CD14-positive monocyte (primary cell): Measurements from ENCODE around the gene ADGRF1. TPM values are rescaled to one million over a fixed set of nuclear protein-coding genes. Genes with fewer than 3 reads are reported as not detected.
"Not testable (repeated sequence)": the region's sequence is repeated elsewhere in the genome, so short reads cannot be mapped to it uniquely, and the experiment has no call there.

Experiments used
- DNase-seq, 3 donors: peaks; one replicate each; pipeline ENCODE4 v3.0.0-alpha.2; 2011 to 2022
- H2AFZ ChIP-seq: 2 replicates; pipeline ENCODE4 v1.6.0; 2012; ENCODE audit warnings: mild to moderate bottlenecking, low read depth, low read length, inconsistent platforms; ENCODE audit not compliant: insufficient read depth, poor library complexity, severe bottlenecking
- H3K27ac ChIP-seq, 2 donors: 1 replicate in 1 of 2; 2 replicates in 1 of 2; pipeline ENCODE4 v1.5.1; 2012 to 2013; ENCODE audit warnings: low read length in 2 of 2, control low read depth in 1 of 2, inconsistent platforms in 1 of 2, low read depth in 1 of 2, mild to moderate bottlenecking in 1 of 2
- H3K27me3 ChIP-seq, 2 donors: one replicate each; pipeline versions ENCODE4 v1.6.0 to v1.6.1; 2011 to 2013; ENCODE audit warnings: low read length in 2 of 2; ENCODE audit not compliant: control insufficient read depth in 2 of 2, insufficient read depth in 2 of 2
- H3K36me3 ChIP-seq, 2 donors: replicated peaks in 1 of 2; 1 replicate in 1 of 2; 2 replicates in 1 of 2; pipeline versions ENCODE4 v1.5.1 to v1.6.1; 2012 to 2013; ENCODE audit warnings: low read length in 2 of 2, control low read depth in 1 of 2, inconsistent platforms in 1 of 2, mild to moderate bottlenecking in 1 of 2; ENCODE audit not compliant: insufficient read depth in 2 of 2, control insufficient read depth in 1 of 2
- H3K4me1 ChIP-seq, 2 donors: 1 replicate in 1 of 2; 2 replicates in 1 of 2; pipeline versions ENCODE4 v1.5.1 to v1.6.1; 2012 to 2013; ENCODE audit warnings: low read length in 2 of 2, control low read depth in 1 of 2, inconsistent platforms in 1 of 2, mild to moderate bottlenecking in 1 of 2, moderate library complexity in 1 of 2; ENCODE audit not compliant: insufficient read depth in 2 of 2, control insufficient read depth in 1 of 2
- H3K4me2 ChIP-seq: replicated peaks from 2 replicates; pipeline ENCODE3; 2012; ENCODE audit warnings: low read length, moderate library complexity, mild to moderate bottlenecking; ENCODE audit not compliant: poor library complexity, severe bottlenecking; ENCODE audit errors: extremely low read depth
- H3K4me3 ChIP-seq, 3 experiments: fragments of 200-600 bp in 1 of 3; sonication (generic) in 1 of 3; replicated peaks in 1 of 3; 1 replicate in 2 of 3; 2 replicates in 1 of 3; pipeline ENCODE4 v1.5.1; 2011 to 2013; ENCODE audit warnings: low read length in 3 of 3, mild to moderate bottlenecking in 3 of 3, control low read depth in 2 of 3, low read depth in 2 of 3, inconsistent platforms in 1 of 3, moderate library complexity in 1 of 3
- H3K79me2 ChIP-seq: 2 replicates; pipeline ENCODE4 v1.6.0; 2012; ENCODE audit warnings: mild to moderate bottlenecking, control low read depth, inconsistent platforms, low read length, moderate library complexity; ENCODE audit not compliant: insufficient read depth
- H3K9ac ChIP-seq: 2 replicates; pipeline ENCODE4 v1.6.0; 2017; ENCODE audit warnings: low read length, mild to moderate bottlenecking; ENCODE audit not compliant: insufficient read depth, poor library complexity, severe bottlenecking
- H3K9me3 ChIP-seq, 2 donors: replicated peaks in 1 of 2; 1 replicate in 1 of 2; 2 replicates in 1 of 2; pipeline versions ENCODE4 v1.5.1 to v1.6.1; 2012 to 2013; ENCODE audit warnings: low read length in 2 of 2, control low read depth in 1 of 2; ENCODE audit not compliant: control insufficient read depth in 1 of 2, insufficient read depth in 1 of 2
- H4K20me1 ChIP-seq: 2 replicates; pipeline ENCODE4 v1.6.0; 2012; ENCODE audit warnings: mild to moderate bottlenecking, low read length, control low read depth, moderate library complexity; ENCODE audit not compliant: insufficient read depth
- H3K27ac Mint-ChIP-seq, 7 donors: one replicate each; pipeline ENCODE4 v1.8.0; 2020; ENCODE audit warnings: mild to moderate bottlenecking in 7 of 7, mixed read lengths in 7 of 7, moderate library complexity in 6 of 7, inconsistent platforms in 2 of 7
- H3K27me3 Mint-ChIP-seq, 3 donors: one replicate each; pipeline ENCODE4 v1.8.0; 2021 to 2022; ENCODE audit warnings: low read depth in 3 of 3, mild to moderate bottlenecking in 3 of 3, mixed read lengths in 3 of 3, moderate library complexity in 3 of 3, inconsistent platforms in 1 of 3
- H3K36me3 Mint-ChIP-seq, 2 donors: one replicate each; pipeline ENCODE4 v1.8.0; 2020; ENCODE audit warnings: mixed read lengths in 2 of 2, inconsistent platforms in 1 of 2, mild to moderate bottlenecking in 1 of 2
- H3K4me1 Mint-ChIP-seq: one replicate; pipeline ENCODE4 v1.8.0; 2020; ENCODE audit warnings: mild to moderate bottlenecking, mixed read lengths
- H3K4me3 Mint-ChIP-seq, 2 donors: one replicate each; pipeline ENCODE4 v1.8.0; 2020; ENCODE audit warnings: mild to moderate bottlenecking in 2 of 2, mixed read lengths in 2 of 2, moderate library complexity in 1 of 2
- H3K9me3 Mint-ChIP-seq, 7 donors: one replicate each; pipeline ENCODE4 v1.8.0; 2020 to 2022; ENCODE audit warnings: mixed read lengths in 7 of 7, mild to moderate bottlenecking in 6 of 7, moderate library complexity in 6 of 7, inconsistent platforms in 2 of 7
- WGBS: methylation state at CpG from one replicate; pipeline ENCODE4 v1.1.5; 2013; ENCODE audit warnings: missing lambda C conversion rate; ENCODE audit not compliant: insufficient coverage; 5-methylcytosine and 5-hydroxymethylcytosine counted together
- intact Hi-C, 2 donors: fragments of 100-400 bp; cut with micrococcal nuclease; formaldehyde crosslinking; loops; one replicate each; pipeline versions ENCODE4 v1.15.0 to v1.15.1; 2023
- polyA plus RNA-seq, 3 donors: library from polyadenylated mRNA; depleted of rRNA in 1 of 3; unstranded in 2 of 3; stranded (reverse) in 1 of 3; fragments of 300-500 nt in 2 of 3; fragments of >200 nt in 1 of 3; fragmentation: Illumina TruSeq in 2 of 3; gene quantifications; 1 replicate in 2 of 3; 2 replicates in 1 of 3; pipeline ENCODE4 v1.2.3, GENCODE V29; 2012 to 2021
- TF ChIP-seq, protein P1 (sequence below): fragments of 200-600 bp; IDR thresholded peaks from one replicate; pipeline ENCODE4 v1.8.0; 2022; ENCODE audit warnings: antibody characterized with exemption, mild to moderate bottlenecking

ADGRF1 gene
- polyA plus RNA-seq, 3 donors: 0.03 TPM; not detected in 2

- H3K27me3 Mint-ChIP-seq: peaks cover 2 to 5% (median 2%) of the 10 kb centered on the region in 3 donors
- no peaks in the 10 kb centered on the region for H3K9me3 ChIP-seq
- TF ChIP-seq, protein P1, sequence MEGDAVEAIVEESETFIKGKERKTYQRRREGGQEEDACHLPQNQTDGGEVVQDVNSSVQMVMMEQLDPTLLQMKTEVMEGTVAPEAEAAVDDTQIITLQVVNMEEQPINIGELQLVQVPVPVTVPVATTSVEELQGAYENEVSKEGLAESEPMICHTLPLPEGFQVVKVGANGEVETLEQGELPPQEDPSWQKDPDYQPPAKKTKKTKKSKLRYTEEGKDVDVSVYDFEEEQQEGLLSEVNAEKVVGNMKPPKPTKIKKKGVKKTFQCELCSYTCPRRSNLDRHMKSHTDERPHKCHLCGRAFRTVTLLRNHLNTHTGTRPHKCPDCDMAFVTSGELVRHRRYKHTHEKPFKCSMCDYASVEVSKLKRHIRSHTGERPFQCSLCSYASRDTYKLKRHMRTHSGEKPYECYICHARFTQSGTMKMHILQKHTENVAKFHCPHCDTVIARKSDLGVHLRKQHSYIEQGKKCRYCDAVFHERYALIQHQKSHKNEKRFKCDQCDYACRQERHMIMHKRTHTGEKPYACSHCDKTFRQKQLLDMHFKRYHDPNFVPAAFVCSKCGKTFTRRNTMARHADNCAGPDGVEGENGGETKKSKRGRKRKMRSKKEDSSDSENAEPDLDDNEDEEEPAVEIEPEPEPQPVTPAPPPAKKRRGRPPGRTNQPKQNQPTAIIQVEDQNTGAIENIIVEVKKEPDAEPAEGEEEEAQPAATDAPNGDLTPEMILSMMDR: no peak
- H3K4me2 ChIP-seq: no peak overlapping the region
- WGBS: 100% methylated on average over 1 of the region's 3 CpGs
- intact Hi-C loops: loop anchor here in 1 of 2 donors (10.0 kb wide), 1 partner anchor 579 kb away; no protein-coding TSS in a partner anchor
- no peak overlapping the region for H3K4me3 ChIP-seq
- H3K4me3 Mint-ChIP-seq: no peak overlapping the region
- no peaks in the 10 kb centered on the region for H3K4me1 ChIP-seq
- no peaks in the 10 kb centered on the region for H3K27me3 ChIP-seq
- H3K9me3 Mint-ChIP-seq: peaks cover 0 to under 1% (median 0%) of the 10 kb centered on the region in 7 donors
- H3K9ac ChIP-seq: no peak overlapping the region
- DNase-seq: no peak
- H3K4me1 Mint-ChIP-seq: no peaks in the 10 kb centered on the region
- H2AFZ ChIP-seq: no peak overlapping the region
- H3K36me3 ChIP-seq: no peaks in the 10 kb centered on the region
- no peaks in the 10 kb centered on the region for H3K36me3 Mint-ChIP-seq
- no peak overlapping the region for H3K27ac Mint-ChIP-seq
- H3K79me2 ChIP-seq: no peaks in the 10 kb centered on the region
- H3K27ac ChIP-seq: no peak overlapping the region
- no peaks in the 10 kb centered on the region for H4K20me1 ChIP-seq
These were observed 48.3 kb downstream of the ADGRF1 start for GRCh38 chr6:46993846-46994245.

GRCh38 chr6:46992391-46992790 is 49.7 kb downstream of the ADGRF1 start:
- H3K9me3 Mint-ChIP-seq, DNase-seq, H3K79me2 ChIP-seq, H3K36me3 Mint-ChIP-seq, H3K4me3 ChIP-seq, H3K27me3 ChIP-seq, H3K4me1 ChIP-seq, H3K4me1 Mint-ChIP-seq, H3K36me3 ChIP-seq, H3K9me3 ChIP-seq, H3K27me3 Mint-ChIP-seq, H2AFZ ChIP-seq, H3K4me3 Mint-ChIP-seq, H3K9ac ChIP-seq, H4K20me1 ChIP-seq, H3K27ac ChIP-seq, H3K4me2 ChIP-seq: not testable (repeated sequence)
- intact Hi-C loops: loop anchor here in 1 of 2 donors (10.0 kb wide), 1 partner anchor 578 kb away; no protein-coding TSS in a partner anchor
- no CpG with 5 or more reads among the region's 2 CpGs for WGBS
- H3K27ac Mint-ChIP-seq: peak overlapping the region in 1 of 7 donors; percentile 33
